Measurements from ENCODE around the gene TMEM131. TPM values are rescaled to one million over a fixed set of nuclear protein-coding genes. Genes with fewer than 3 reads are reported as not detected.

TMEM131 gene
- total RNA-seq, 2 donors from 2014 or later: 20.7 to 21.8 TPM

DNA sequence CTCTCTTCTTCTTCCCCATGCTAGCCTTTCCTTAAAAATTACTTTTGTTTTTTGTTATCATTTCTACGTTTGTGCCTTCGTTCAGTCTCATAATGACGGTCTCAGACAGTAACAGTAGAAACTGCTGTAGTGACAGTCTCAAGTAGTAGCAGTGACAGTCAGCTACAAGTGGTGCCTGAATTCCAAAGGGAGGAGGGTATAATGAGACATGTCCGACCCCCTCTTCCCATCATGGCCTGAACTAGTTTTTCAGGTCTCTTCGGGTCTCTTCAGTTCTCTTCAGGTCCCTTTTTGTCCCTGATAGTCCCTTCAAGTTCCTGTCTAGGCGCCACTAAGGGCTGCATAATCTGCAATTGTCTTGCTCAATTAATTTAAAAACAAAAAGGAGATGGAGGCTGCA, 12.6 kb downstream of the TMEM131 start:
- no peak for TF ChIP-seq CTCF (IDR thresholded peaks at IDR 0.05)

GRCh38 chr2:97982621-97983020, 13.1 kb downstream of the TMEM131 start:
- Histone ChIP-seq H3K27ac (no peak overlapping the region), H3K9me3 (peaks cover 0 to 11% of the 10 kb centered on the region in 2 donors), H3K36me3 (no peaks in the 10 kb centered on the region), H3K4me3 (no peak overlapping the region), H3K4me1 (peaks cover 0 to 30% of the 10 kb centered on the region in 2 donors), H3K27me3 (no peaks in the 10 kb centered on the region)
- TF ChIP-seq CTCF (IDR thresholded peaks at IDR 0.05): no peak
- no peak for DNase-seq (ENCODE audit: low spot score)

More for the DNA sequence above, 12.6 kb downstream of the TMEM131 start:
- no peak overlapping the region for H3K27ac ChIP-seq
- H3K36me3 ChIP-seq: no peaks in the 10 kb centered on the region
- peaks cover 0 to 30% of the 10 kb centered on the region in 2 donors for H3K4me1 ChIP-seq
- no peak for DNase-seq (ENCODE audit: low spot score)
- H3K27me3 ChIP-seq: no peaks in the 10 kb centered on the region
- peaks cover 0 to 12% of the 10 kb centered on the region in 2 donors for H3K9me3 ChIP-seq
- H3K4me3 ChIP-seq: no peak overlapping the region

- DNase-seq (ENCODE audit: low spot score): no peak
- H3K27me3 ChIP-seq: no peaks in the 10 kb centered on the region
- no peak for TF ChIP-seq CTCF (IDR thresholded peaks at IDR 0.05)
- no peak overlapping the region for H3K27ac ChIP-seq
- no peaks in the 10 kb centered on the region for H3K36me3 ChIP-seq
- peaks cover 0 to 11% of the 10 kb centered on the region in 2 donors for H3K9me3 ChIP-seq
- no peak overlapping the region for H3K4me3 ChIP-seq
- H3K4me1 ChIP-seq: peaks cover 0 to 30% of the 10 kb centered on the region in 2 donors
These were observed 13.8 kb downstream of the TMEM131 start for GRCh38 chr2:97981961-97982360.

DNA sequence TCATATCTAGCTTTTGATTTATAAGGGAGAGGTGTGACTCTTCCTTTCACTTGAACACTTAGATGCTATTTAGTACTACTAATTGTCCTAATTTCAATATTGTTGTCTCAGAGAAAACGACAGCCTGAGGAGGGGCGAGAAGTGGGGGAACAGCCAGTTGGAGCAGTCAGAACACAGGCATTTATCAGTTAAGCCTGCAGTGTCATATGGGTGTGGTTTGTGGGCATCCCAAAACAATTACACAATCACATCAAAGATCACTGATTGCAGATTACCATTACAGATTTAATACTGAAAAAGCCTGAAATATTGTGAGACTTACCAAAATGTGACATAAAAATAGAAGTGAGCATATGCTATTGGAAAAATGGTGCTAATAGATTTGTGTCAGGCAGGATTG, 15.8 kb downstream of the TMEM131 start:
- no peak for TF ChIP-seq CTCF (IDR thresholded peaks at IDR 0.05)
- H3K4me3 ChIP-seq: no peak overlapping the region
- peaks cover 0 to 14% of the 10 kb centered on the region in 2 donors for H3K9me3 ChIP-seq
- H3K27me3 ChIP-seq: no peaks in the 10 kb centered on the region
- peaks cover 0 to 25% of the 10 kb centered on the region in 2 donors for H3K4me1 ChIP-seq
- H3K36me3 ChIP-seq: no peaks in the 10 kb centered on the region
- H3K27ac ChIP-seq: no peak overlapping the region
- no peak for DNase-seq (ENCODE audit: low spot score)

GRCh38 chr2:97974471-97974870, 21.3 kb downstream of the TMEM131 start:
- Histone ChIP-seq H3K27ac (no peak overlapping the region), H3K27me3 (no peaks in the 10 kb centered on the region), H3K4me1 (peaks cover 0 to 11% of the 10 kb centered on the region in 2 donors), H3K36me3 (no peaks in the 10 kb centered on the region), H3K4me3 (no peak overlapping the region), H3K9me3 (peaks cover 0 to 26% of the 10 kb centered on the region in 2 donors)
- no peak for TF ChIP-seq CTCF (IDR thresholded peaks at IDR 0.05)
- no peak for DNase-seq (ENCODE audit: low spot score)
